ENCODE data around the gene PDE1C.

PDE1C gene

GRCh38 chr7:31919678-31920369, 150.4 kb downstream of the PDE1C start:
- no peaks in the 10 kb centered on the region for H3K4me1 ChIP-seq (ENCODE audit: low read length)

GRCh38 chr7:31918706-31919393, 151.4 kb downstream of the PDE1C start:
- no peaks in the 10 kb centered on the region for H3K79me2 ChIP-seq (ENCODE audit: low read length)
- no peak overlapping the region for H3K4me3 ChIP-seq (ENCODE audit: low read length)
- H3K36me3 ChIP-seq (replicated peaks; ENCODE audit: low read depth, low read length): no peaks in the 10 kb centered on the region
- H3K9me3 ChIP-seq (ENCODE audit: insufficient read depth, low read length): no peaks in the 10 kb centered on the region
- H3K9ac ChIP-seq (ENCODE audit: low read length): no peak overlapping the region
- no peak overlapping the region for H2AFZ ChIP-seq (ENCODE audit: low read depth, low read length)
- H3K4me1 ChIP-seq (ENCODE audit: low read length): no peaks in the 10 kb centered on the region
- no peak overlapping the region for H3K27ac ChIP-seq (ENCODE audit: low read length)
- no peaks in the 10 kb centered on the region for H3K27me3 ChIP-seq (ENCODE audit: low read depth, low read length)
- no peaks in the 10 kb centered on the region for H4K20me1 ChIP-seq (ENCODE audit: insufficient read depth, low read length)
- no peak overlapping the region for H3K4me2 ChIP-seq (ENCODE audit: low read length)
- TF ChIP-seq EZH2phosphoT487 (IDR thresholded peaks at IDR 0.05; ENCODE audit: low read depth) (no peak), CTCF (IDR thresholded peaks at IDR 0.05; ENCODE audit: low read depth, low read length) (no peak)

More at GRCh38 chr7:31919678-31920369, 150.4 kb downstream of the PDE1C start:
- H3K27me3 ChIP-seq (ENCODE audit: low read depth, low read length): no peaks in the 10 kb centered on the region
- H2AFZ ChIP-seq (ENCODE audit: low read depth, low read length): no peak overlapping the region
- no peak overlapping the region for H3K4me3 ChIP-seq (ENCODE audit: low read length)
- H3K9me3 ChIP-seq (ENCODE audit: insufficient read depth, low read length): no peaks in the 10 kb centered on the region
- H3K36me3 ChIP-seq (replicated peaks; ENCODE audit: low read depth, low read length): no peaks in the 10 kb centered on the region
- H3K9ac ChIP-seq (ENCODE audit: low read length): no peak overlapping the region
- no peak for TF ChIP-seq EZH2phosphoT487 (IDR thresholded peaks at IDR 0.05; ENCODE audit: low read depth)
- TF ChIP-seq CTCF (IDR thresholded peaks at IDR 0.05; ENCODE audit: low read depth, low read length): no peak
- no peak overlapping the region for H3K27ac ChIP-seq (ENCODE audit: low read length)
- H3K4me2 ChIP-seq (ENCODE audit: low read length): no peak overlapping the region
- H3K79me2 ChIP-seq (ENCODE audit: low read length): no peaks in the 10 kb centered on the region
- H4K20me1 ChIP-seq (ENCODE audit: insufficient read depth, low read length): no peaks in the 10 kb centered on the region

GRCh38 chr7:31917256-31917655, 153.0 kb downstream of the PDE1C start:
- Histone ChIP-seq H3K36me3 (replicated peaks; ENCODE audit: low read depth, low read length) (no peaks in the 10 kb centered on the region), H3K9ac (ENCODE audit: low read length) (no peak overlapping the region), H4K20me1 (ENCODE audit: insufficient read depth, low read length) (no peaks in the 10 kb centered on the region), H3K27ac (ENCODE audit: low read length) (no peak overlapping the region), H2AFZ (ENCODE audit: low read depth, low read length) (no peak overlapping the region), H3K4me3 (ENCODE audit: low read length) (no peak overlapping the region), H3K9me3 (ENCODE audit: insufficient read depth, low read length) (no peaks in the 10 kb centered on the region), H3K4me2 (ENCODE audit: low read length) (no peak overlapping the region), H3K79me2 (ENCODE audit: low read length) (no peaks in the 10 kb centered on the region), H3K27me3 (ENCODE audit: low read depth, low read length) (no peaks in the 10 kb centered on the region), H3K4me1 (ENCODE audit: low read length) (no peaks in the 10 kb centered on the region)
- TF ChIP-seq EZH2phosphoT487 (IDR thresholded peaks at IDR 0.05; ENCODE audit: low read depth) (no peak), CTCF (IDR thresholded peaks at IDR 0.05; ENCODE audit: low read depth, low read length) (no peak)

- TF ChIP-seq EZH2phosphoT487 (IDR thresholded peaks at IDR 0.05; ENCODE audit: low read depth): no peak
- no peak for TF ChIP-seq CTCF (IDR thresholded peaks at IDR 0.05; ENCODE audit: low read depth, low read length)
- H3K4me1 ChIP-seq (ENCODE audit: low read length): no peaks in the 10 kb centered on the region
- no peaks in the 10 kb centered on the region for H3K79me2 ChIP-seq (ENCODE audit: low read length)
- no peaks in the 10 kb centered on the region for H3K27me3 ChIP-seq (ENCODE audit: low read depth, low read length)
- no peak overlapping the region for H3K4me3 ChIP-seq (ENCODE audit: low read length)
- no peaks in the 10 kb centered on the region for H3K36me3 ChIP-seq (replicated peaks; ENCODE audit: low read depth, low read length)
- H3K9me3 ChIP-seq (ENCODE audit: insufficient read depth, low read length): no peaks in the 10 kb centered on the region
- H3K4me2 ChIP-seq (ENCODE audit: low read length): no peak overlapping the region
- H4K20me1 ChIP-seq (ENCODE audit: insufficient read depth, low read length): no peaks in the 10 kb centered on the region
- H3K9ac ChIP-seq (ENCODE audit: low read length): no peak overlapping the region
- no peak overlapping the region for H2AFZ ChIP-seq (ENCODE audit: low read depth, low read length)
- no peak overlapping the region for H3K27ac ChIP-seq (ENCODE audit: low read length)
Measured at GRCh38 chr7:31910191-31910590, 160.0 kb downstream of the PDE1C start.

All from OCI-LY3 (cell line).